T-helper 22 cell (primary cell): Measurements from ENCODE around the gene C16orf86.

Source experiments
- DNase-seq: peaks from one replicate; pipeline ENCODE4 v3.0.0-alpha.2; 2020; ENCODE audit warnings: low read depth

The C16orf86 gene

DNA sequence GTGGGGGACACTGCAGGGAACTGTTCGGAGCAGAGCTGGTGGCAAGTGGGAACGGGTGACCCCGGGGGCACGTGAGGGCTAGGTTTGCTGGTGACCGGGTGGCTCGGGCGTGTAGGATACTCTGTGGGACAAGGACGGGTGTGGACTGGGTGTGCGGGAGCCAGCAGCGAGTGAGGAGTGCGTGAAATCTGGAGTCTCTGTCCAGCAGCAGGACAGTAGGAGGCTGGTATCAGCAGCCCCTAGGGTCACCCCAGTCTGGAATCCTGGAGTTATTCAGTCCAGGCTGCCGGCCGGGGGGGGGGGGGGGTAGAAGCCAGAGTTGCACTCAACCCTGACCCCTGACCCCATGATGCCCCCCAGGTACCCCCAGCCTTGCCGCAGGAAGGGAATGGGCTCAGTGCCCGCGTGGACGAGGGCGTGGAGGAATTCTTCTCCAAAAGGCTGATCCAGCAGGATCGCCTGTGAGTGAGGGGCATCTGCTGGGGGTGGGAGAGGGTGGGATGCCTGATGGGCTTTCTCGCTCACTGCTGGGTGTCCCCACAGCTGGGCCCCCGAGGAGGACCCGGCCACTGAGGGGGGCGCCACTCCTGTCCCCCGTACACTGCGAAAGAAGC lies 12.7 kb upstream of the C16orf86 start:
- no peak for DNase-seq

- no peak for DNase-seq
These were observed 12.2 kb upstream of the C16orf86 start for GRCh38 chr16:67654403-67654911.

- DNase-seq, result no peak
These were observed 11.3 kb upstream of the C16orf86 start for GRCh38 chr16:67655363-67655762.

- DNase-seq, result no peak
These were observed 10.1 kb upstream of the C16orf86 start for GRCh38 chr16:67656344-67657016.

DNA sequence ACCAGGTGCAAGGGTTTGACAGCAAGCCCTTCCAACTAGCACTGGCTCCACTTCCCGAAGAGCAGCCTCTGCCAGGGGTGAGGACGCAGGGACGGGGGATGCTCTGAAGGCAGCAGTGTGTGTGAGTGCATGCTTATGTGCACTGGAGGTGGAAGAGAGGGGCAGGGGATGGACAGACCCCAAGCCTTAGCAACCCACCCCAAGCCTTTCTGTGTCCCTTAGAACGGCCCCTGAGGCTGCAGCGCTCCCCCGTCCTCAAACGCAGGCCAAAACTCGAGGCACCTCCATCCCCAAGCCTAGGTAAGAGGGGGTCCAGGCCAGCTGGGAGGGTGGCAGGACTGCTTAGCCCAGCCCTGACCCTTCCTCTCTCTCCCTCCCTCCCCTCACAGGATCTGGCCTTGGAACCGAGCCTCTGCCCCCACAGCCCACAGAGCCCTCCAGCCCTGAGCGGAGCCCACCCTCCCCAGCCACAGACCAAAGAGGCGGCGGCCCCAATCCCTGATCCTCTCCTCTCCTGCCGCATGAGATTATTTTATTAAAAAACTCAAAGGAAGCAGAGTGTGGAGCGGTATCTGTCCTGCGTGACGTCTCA lies 9.5 kb upstream of the C16orf86 start:
- DNase-seq, result no peak

DNA sequence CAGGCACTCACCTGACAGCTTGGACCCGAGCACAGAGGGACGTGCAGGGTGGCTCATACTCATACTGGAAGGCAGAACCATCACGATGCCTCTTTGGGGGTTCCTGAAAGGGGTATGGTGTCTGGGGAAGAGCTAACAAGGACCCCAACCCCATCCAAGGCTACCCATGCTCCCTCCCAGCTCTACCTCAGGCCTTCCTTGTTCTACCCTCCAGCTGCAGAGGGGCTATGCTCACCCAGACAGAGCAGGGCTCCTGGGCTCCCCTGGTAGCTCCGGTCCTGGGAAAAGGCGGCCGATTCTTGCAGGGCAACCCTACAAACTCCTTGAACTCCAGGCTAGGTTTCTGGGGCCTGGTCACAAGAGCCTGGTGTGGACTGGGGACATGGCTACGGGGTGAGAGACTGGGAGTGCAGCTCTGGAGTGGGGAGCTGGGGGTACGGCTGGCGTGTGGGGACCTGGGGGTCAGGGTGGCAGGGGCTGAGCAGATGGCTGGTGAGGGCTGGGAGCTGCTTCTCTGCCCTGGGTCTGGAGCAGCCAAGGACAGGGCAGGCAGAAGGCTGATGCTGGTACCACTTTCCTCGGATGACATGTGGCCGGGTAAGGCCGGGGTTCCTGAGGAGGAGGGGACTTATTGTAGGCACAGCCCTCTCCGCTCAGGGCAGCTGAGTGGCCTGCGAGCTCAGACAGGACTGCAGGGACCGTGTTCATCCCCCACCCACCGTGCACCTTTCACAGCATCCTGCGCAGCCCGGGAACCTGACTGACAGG lies 8.7 kb upstream of the C16orf86 start:
- DNase-seq, result no peak

DNA sequence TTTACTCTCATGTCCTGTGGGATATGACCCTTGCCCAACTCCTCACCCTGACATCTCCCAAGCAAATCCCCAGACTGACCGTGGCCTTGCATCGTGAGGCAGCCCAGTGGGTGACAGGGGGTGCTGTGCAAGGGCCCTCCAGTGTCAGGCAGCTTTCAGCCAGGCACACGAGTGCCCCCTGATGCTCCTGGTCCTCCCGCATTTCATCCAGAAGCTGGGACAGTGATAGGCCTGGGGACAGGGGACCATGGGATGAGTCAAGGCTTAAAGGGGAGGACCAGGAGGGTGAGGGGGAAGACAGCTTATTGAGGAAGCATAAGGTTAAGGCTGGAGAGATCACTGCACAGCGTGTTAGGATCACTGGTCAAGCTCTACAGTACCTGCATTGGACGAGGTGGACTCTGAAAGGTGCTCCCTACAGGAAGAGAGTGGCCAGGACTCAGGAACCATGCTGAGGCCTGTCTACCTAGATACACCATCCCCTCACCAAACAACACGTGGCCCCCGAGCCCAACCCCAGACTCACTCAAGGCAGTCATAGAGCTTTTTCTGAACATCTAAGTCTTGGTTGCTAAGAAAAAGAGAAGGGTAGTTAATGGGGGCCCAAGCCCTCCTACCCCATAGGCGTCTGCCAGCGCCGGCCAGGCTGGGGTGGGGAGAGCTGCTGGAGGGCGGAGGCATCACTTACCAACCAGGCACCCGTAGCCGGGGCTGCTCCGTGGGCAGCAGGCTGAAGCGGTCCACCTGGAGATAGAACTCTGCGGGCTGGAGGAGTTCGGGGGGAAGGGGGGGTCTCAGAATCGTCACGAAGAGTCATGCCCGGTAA lies 7.6 kb upstream of the C16orf86 start:
- DNase-seq, result no peak

DNA sequence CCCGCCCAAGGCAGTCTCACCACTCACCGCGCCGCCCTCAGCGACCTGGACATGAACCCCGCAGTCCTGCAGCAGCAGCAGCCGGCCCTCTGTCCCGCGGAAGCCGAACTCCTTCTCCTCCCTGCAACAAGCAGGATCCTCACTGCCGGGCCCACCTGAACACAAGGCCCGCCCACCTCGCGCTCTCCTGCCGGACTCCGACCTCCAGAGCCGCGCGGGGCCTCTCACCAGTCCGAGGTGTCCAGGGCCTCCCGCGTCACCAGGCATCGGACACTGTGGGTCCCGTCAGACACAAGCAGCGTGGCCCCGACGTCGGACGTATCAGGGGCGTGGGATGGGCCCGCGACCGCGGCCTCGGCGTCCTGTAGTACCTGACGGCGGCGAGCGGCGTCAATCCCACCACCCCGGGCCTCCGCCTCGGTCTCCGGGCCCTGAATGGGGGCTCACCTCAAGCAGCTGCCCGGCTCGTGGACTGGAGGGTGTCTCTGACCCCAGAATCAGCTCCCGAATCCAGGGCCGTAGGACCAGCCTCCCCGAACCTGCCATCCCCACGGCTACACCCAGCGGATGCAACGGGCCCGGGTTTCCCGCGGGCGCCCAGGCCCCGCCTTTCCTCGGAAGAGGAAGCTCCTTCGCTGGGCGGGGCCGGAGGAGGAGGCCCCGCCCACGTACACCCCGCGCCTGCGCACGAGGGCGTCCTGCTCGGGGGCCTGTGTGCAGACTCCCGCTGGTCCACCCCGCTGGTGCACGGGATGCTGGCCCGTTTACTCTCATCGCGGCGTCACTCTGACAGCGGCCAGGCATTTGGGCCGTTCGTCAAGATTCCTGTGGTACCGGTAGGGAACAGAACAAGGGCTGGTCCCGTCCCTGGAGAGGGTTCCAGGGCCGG lies 6.7 kb upstream of the C16orf86 start, which contains the start of gene ACD:
TSS of gene ACD (minus strand) at position 586 of the 889 bp plus-strand sequence. CDS start at position 546, 40 bp downstream.
- peak; percentile 80 for DNase-seq

DNA sequence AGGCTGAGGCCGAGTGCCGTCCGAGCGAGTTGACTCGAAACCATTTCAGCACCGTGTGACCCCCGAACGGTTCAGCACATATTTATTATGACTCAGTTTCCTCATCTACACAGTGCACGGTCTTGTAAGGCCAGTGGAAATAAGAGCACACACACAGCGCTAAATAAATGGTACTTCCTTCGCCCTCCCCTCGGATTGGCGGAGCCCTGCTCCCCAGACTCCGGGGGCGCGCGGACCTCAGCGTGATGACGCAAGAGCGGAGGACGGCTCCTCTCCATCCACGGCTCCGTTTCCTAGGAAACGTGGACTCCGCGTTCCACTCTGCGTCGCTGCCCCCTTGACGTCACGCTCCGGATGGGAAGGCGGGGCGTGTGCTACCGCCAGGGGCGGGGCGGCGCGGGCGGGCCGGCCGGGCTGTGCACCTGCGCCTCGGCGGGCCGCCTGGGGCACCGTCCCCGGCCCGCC lies 6.0 kb upstream of the C16orf86 start, which contains the start of gene PARD6A:
TSS of gene PARD6A (plus strand) at position 397 of the 465 bp plus-strand sequence. CDS start 79 bp downstream, outside the sequence.
- DNase-seq, result peak; percentile 96

- no peak for DNase-seq
These were observed 5.4 kb upstream of the C16orf86 start for GRCh38 chr16:67661101-67661761.

DNA sequence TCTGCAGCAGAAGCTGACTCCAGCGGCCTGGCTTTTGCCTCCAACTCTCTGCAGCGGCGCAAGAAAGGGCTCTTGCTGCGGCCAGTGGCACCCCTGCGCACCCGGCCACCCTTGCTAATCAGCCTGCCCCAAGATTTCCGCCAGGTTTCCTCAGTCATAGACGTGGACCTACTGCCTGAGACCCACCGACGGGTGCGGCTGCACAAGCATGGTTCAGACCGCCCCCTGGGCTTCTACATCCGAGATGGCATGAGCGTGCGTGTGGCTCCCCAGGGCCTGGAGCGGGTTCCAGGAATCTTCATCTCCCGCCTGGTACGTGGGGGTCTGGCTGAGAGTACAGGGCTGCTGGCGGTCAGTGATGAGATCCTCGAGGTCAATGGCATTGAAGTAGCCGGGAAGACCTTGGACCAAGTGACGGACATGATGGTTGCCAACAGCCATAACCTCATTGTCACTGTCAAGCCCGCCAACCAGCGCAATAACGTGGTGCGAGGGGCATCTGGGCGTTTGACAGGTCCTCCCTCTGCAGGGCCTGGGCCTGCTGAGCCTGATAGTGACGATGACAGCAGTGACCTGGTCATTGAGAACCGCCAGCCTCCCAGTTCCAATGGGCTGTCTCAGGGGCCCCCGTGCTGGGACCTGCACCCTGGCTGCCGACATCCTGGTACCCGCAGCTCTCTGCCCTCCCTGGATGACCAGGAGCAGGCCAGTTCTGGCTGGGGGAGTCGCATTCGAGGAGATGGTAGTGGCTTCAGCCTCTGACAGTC lies 4.5 kb upstream of the C16orf86 start:
- no peak for DNase-seq

GRCh38 chr16:67662653-67663010 lies 4.0 kb upstream of the C16orf86 start:
- DNase-seq, result no peak

- DNase-seq, result no peak
These were observed 3.3 kb upstream of the C16orf86 start for GRCh38 chr16:67663151-67663876.

DNA sequence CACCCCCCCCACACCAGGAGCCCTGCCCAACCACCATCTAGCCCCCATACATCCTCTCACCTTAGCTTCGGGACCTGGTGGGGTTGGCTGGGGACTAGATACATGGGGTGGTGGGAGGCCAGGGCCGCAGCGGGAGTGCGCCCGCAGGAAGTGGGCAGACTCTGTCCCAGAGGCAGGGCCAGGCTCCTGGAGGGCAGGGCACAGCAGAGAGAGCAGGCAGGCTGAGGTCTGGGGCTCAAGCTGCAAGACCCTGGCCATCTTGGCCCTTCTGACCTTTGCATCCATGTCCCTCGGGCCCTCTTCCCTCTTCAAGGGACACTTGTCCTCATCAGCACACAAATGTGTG lies 2.8 kb upstream of the C16orf86 start:
- no peak for DNase-seq

DNA sequence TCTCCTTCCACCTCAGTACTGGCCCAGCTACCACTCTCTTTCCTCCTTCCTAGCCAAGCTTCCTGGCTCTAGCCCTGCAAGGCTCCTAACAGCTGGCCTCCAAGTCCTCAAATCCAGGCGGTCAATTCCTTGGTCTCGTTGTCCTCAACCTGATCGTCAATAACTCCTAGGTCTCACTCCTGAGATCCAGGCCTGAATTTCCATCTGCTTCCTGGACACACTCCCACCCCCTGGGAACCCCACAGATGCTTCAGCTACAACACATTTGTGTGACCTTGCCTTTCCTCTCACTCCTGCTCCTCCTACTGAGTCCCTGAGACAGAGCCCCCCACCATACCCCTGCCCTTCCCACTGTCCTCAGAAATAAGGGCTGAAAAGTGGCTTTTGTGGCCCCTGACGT lies 2.4 kb upstream of the C16orf86 start:
- DNase-seq, result no peak

DNA sequence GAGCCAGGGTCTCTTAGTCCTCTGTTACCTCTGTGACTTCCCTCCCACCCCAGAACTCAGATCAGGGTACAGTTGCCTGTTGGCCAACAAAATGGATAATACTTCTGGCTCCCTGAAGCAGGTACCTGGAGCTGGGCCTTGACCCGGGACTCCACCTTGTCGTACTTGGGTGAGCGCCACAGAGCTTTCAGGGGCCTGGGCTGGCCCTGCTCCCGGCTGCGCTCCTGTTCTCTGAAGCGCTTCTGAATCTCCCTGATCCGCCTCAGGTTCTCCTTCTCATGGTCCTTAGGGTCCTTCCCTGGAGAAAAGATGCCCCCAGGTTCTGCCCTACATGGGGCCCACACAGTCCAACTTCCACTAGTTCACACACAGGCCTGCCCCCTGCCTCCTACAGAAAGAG lies 1.7 kb upstream of the C16orf86 start:
- DNase-seq, result no peak

DNA sequence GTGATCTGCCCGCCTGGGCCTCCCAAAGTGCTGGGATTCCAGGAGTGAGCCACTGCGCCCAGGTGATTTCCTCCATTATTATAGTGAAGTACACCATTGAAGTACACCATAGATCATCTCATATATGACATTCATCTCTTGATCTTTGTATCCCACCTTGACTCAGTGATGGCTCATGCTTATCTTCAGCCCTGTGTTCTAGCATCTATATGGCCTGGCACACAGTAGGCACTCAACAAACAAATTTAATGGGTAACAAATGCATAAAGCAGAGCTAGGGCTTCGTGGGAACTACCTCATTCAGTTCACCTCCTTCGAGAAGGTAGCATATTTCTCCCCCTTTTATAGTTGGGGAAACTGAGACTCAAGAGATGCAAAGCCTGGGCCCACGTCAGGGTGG lies 1.0 kb upstream of the C16orf86 start:
- no peak for DNase-seq

- DNase-seq, result no peak
These were observed 522 bp upstream of the C16orf86 start for GRCh38 chr16:67666032-67666551.
